ENCODE measurements around the gene SPEF1. TPM values are rescaled to one million over a fixed set of nuclear protein-coding genes. Genes with fewer than 3 reads are reported as not detected.

The SPEF1 gene
- total and polyA plus RNA-seq, 10 of the 15 experiments (the other 5 are each of a cell fraction or from before 2014, with no cell fraction given): 0.12 TPM; not detected in 9

DNA sequence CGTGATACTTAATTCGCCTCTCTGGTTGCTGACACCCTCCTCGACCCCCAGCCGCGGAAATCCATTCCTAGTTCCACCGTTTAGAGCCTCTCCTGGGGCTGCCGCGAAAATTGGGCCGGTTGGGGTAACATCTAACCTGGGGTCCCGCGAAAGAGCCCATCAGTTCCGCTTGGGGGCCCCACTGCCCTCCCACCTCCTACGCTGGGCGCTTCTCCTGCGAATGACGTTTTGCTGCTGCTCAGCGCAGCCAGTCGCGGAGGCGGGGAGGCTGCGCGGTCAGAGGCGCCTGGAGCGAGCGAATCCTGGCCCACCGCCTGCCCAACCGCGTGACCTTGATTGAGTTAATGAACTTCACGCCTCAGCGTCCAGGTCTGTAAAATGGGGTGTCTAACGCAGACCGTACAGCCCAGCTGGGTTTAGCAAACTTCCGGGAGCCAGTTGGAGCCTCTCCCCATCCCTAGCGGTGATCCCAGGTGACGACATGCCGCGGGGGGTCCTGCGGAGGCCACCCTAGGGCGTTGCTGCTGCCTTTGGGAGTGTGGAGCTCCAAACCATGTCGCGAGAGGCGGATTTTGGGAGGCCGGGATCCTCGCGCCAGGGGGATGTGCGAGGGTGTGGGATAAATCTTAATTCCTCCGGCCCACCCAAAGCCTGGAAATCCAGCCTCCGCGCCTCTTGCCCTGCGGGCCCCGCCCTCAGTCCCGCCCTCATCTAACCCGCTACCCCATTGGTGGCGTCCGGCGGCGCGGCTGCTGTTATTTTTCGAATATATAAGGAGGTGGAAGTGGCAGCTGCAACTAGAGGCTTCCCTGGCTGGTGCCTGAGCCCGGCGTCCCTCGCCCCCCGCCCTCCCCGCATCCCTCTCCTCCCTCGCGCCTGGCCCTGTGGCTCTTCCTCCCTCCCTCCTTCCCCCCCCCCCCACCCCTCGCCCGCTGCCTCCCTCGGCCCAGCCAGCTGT lies 14.5 kb upstream of the SPEF1 start, which contains the start of gene CDC25B:
Gene CDC25B (plus strand): TSS at position 800 of the 958 bp plus-strand sequence. CDS start 222 bp downstream, outside the sequence.
- no peaks in the 10 kb centered on the region for H4K20me1 ChIP-seq (ENCODE audit: control insufficient read depth, insufficient read depth)
- H3K4me3 ChIP-seq: peak within 1 kb of the TSS; percentile 77
- DNase-seq (ENCODE audit: low read depth, low spot score): peak; percentile 59
- peak within 1 kb of the TSS; percentile 76 for H3K9ac ChIP-seq (ENCODE audit: control insufficient read depth, insufficient read depth, low read length)
- peak within 1 kb of the TSS; percentile 85 for H3K4me2 ChIP-seq (ENCODE audit: control insufficient read depth, insufficient read depth)
- H3K79me2 ChIP-seq (ENCODE audit: control insufficient read depth, insufficient read depth, low read length): peaks cover 18% of the 10 kb centered on the region
- H3K27ac ChIP-seq (ENCODE audit: control insufficient read depth, insufficient read depth): peak within 1 kb of the TSS; percentile 81
- under 1% methylated on average over 46 of the region's 69 CpGs for WGBS (ENCODE audit: insufficient coverage, insufficient replicate concordance, low lambda C conversion rate, missing lambda C conversion rate)
- ChIA-PET RAD21 (ENCODE audit: unreplicated experiment) (interaction anchor here (0.6 to 1.4 kb wide), 7 partner anchors 8 to 276 kb away, joined by 3 to 5 read pairs (median 4); partner anchors contain the start of genes AP5S1 and CENPB), CTCF (interaction anchor here (1.1 to 2.1 kb wide), 3 partner anchors 8 to 59 kb away, joined by 3 to 30 read pairs (median 5); partner anchors contain the start of gene AP5S1), POLR2A (interaction anchor here (0.6 to 1.1 kb wide), 4 partner anchors 25 to 1174 kb away, joined by 3 to 6 read pairs (median 3); partner anchors contain the start of gene AP5S1), SMC1A (ENCODE audit: uncharacterized antibody, unreplicated experiment) (interaction anchor here (1.2 to 1.4 kb wide), 4 partner anchors 10 to 28 kb away, joined by 3 to 5 read pairs (median 4); partner anchors contain the start of genes ADISSP and AP5S1)
- ATAC-seq: peak; percentile 83
- peaks cover 36% of the 10 kb centered on the region for H3K4me1 ChIP-seq (ENCODE audit: control insufficient read depth, insufficient read depth, low read length)
- no peaks in the 10 kb centered on the region for H3K27me3 ChIP-seq (replicated peaks in 1 of 2; ENCODE audit: control insufficient read depth in 2 of 2, insufficient read depth in 2 of 2, low read length in 1 of 2)
- peak; percentile 89 for FAIRE-seq
- in situ Hi-C loops (cut with MboI): no loop called here
- intact Hi-C loops (cut with micrococcal nuclease; ENCODE audit: unreplicated experiment): loop anchor here (2.0 to 5.0 kb wide), 2 partner anchors 51 to 112 kb away; partner anchors contain the start of gene MAVS
- BruUV-seq (replicated peaks): TSS peak; percentile 88
- H3K36me3 ChIP-seq (ENCODE audit: control insufficient read depth in 2 of 2, insufficient read depth in 2 of 2, low read length in 1 of 2): peaks cover 0 to 5% of the 10 kb centered on the region in 2 experiments; a peak in 2 of 4 replicates
- no peaks in the 10 kb centered on the region for H3K9me3 ChIP-seq (replicated peaks; ENCODE audit: control insufficient read depth, insufficient read depth, low read length)
- peak within 1 kb of the TSS; percentile 75 for H2AFZ ChIP-seq (ENCODE audit: control insufficient read depth, low read depth, low read length)
- TF ChIP-seq BCL11A (IDR thresholded peaks at IDR 0.05; ENCODE audit: low read depth, low read length) (peak; percentile 55; the same call in 1 of the 2 replicates), TCF12 (IDR thresholded peaks at IDR 0.05; ENCODE audit: low read depth, low read length) (peak; percentile 69), HSF1 (IDR thresholded peaks at IDR 0.05; ENCODE audit: low read depth, low read length) (no peak), EP300 (IDR thresholded peaks at IDR 0.05; ENCODE audit: borderline replicate concordance in 1 of 2, control insufficient read depth in 1 of 2, low read depth in 2 of 2, low read length in 2 of 2) (0 out of 4 replicates have a peak, but pooled peaks of 1 of the 2 experiments have one; percentile 15), MXI1 (IDR thresholded peaks at IDR 0.05; ENCODE audit: low read depth, low read length) (no peak), ASH2L (IDR thresholded peaks at IDR 0.05; ENCODE audit: borderline replicate concordance, low read depth) (no peak), RAD21 (IDR thresholded peaks at IDR 0.05; ENCODE audit: insufficient read depth, low read depth, low read length) (no peak; the same call in 1 of the 2 replicates), IKZF2 (IDR thresholded peaks at IDR 0.05) (peak; percentile 84 to 88), RUNX3 (IDR thresholded peaks at IDR 0.05; ENCODE audit: low read length) (peak; percentile 62), ATF7 (IDR thresholded peaks at IDR 0.05; ENCODE audit: low read depth) (peak; percentile 79), FOXM1 (IDR thresholded peaks at IDR 0.05; ENCODE audit: low read depth, low read length) (peak; percentile 89), RFX5 (IDR thresholded peaks at IDR 0.05; ENCODE audit: low read depth, low read length) (peak; percentile 29; the same call in 1 of the 2 replicates), CREB1 (IDR thresholded peaks at IDR 0.05; ENCODE audit: low read depth) (peak; percentile 60; the same call in 1 of the 2 replicates), NR2C2 (IDR thresholded peaks at IDR 0.05; ENCODE audit: borderline replicate concordance, control insufficient read depth, insufficient read length, low read depth) (no peak), POU2F2 (IDR thresholded peaks at IDR 0.05; ENCODE audit: borderline replicate concordance, low read depth, low read length) (peak; percentile 44; the same call in 1 of the 3 replicates), SREBF1 (IDR thresholded peaks at IDR 0.05; ENCODE audit: low read length) (no peak), RELB (IDR thresholded peaks at IDR 0.05; ENCODE audit: low read depth) (peak; percentile 84)
- TF ChIP-seq, protein P1, sequence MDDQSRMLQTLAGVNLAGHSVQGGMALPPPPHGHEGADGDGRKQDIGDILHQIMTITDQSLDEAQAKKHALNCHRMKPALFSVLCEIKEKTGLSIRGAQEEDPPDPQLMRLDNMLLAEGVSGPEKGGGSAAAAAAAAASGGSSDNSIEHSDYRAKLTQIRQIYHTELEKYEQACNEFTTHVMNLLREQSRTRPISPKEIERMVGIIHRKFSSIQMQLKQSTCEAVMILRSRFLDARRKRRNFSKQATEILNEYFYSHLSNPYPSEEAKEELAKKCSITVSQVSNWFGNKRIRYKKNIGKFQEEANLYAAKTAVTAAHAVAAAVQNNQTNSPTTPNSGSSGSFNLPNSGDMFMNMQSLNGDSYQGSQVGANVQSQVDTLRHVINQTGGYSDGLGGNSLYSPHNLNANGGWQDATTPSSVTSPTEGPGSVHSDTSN (IDR thresholded peaks at IDR 0.05; ENCODE audit: insufficient replicate concordance, low read depth, low read length): no peak
